Neural progenitor cell (in vitro differentiated cells): ENCODE measurements around the gene MID1. TPM values are rescaled to one million over a fixed set of nuclear protein-coding genes. Genes with fewer than 3 reads are reported as not detected.

Experiments used
- DNase-seq: peaks from one replicate; pipeline ENCODE4 v3.0.0-alpha.2; 2016; ENCODE audit warnings: low spot score
- H2AFZ ChIP-seq: fragments of 200-600 bp; sonication (generic); replicated peaks from 2 replicates; pipeline ENCODE4 v1.6.1; 2016; ENCODE audit warnings: antibody characterized with exemption
- H3F3A ChIP-seq: fragments of 200-600 bp; sonication (generic); 2 replicates; pipeline ENCODE4 v1.6.1; 2016; ENCODE audit warnings: antibody characterized with exemption, low read depth
- H3K27ac ChIP-seq: fragments of 200-600 bp; sonication (generic); 2 replicates; pipeline ENCODE4 v1.5.1; 2016; ENCODE audit warnings: mild to moderate bottlenecking
- H3K27me3 ChIP-seq: fragments of 200-600 bp; sonication (generic); 2 replicates; pipeline ENCODE4 v1.6.1; 2016; ENCODE audit warnings: mild to moderate bottlenecking, moderate library complexity
- H3K36me3 ChIP-seq: fragments of 200-600 bp; sonication (generic); 2 replicates; pipeline ENCODE4 v1.5.1; 2016
- H3K4me1 ChIP-seq: fragments of 200-600 bp; sonication (generic); 2 replicates; pipeline ENCODE4 v1.6.1; 2016; ENCODE audit warnings: mixed run types
- H3K4me2 ChIP-seq: fragments of 200-600 bp; sonication (generic); 2 replicates; pipeline ENCODE4 v1.6.1; 2016
- H3K4me3 ChIP-seq: fragments of 200-600 bp; sonication (generic); 2 replicates; pipeline ENCODE4 v1.5.1; 2016
- H3K79me2 ChIP-seq: fragments of 200-600 bp; sonication (generic); 2 replicates; pipeline ENCODE4 v1.6.1; 2016; ENCODE audit warnings: low read depth
- H3K9ac ChIP-seq: fragments of 200-600 bp; sonication (generic); 2 replicates; pipeline ENCODE4 v1.6.1; 2016
- H3K9me3 ChIP-seq: fragments of 200-600 bp; sonication (generic); 2 replicates; pipeline ENCODE4 v1.5.1; 2016; ENCODE audit warnings: low read depth
- H4K20me1 ChIP-seq: fragments of 200-600 bp; sonication (generic); 2 replicates; pipeline ENCODE4 v1.6.1; 2016; ENCODE audit warnings: low read depth
- H3K27ac Mint-ChIP-seq: 3 replicates; pipeline ENCODE4 v1.8.0; 2021; ENCODE audit warnings: mixed read lengths
- H3K27me3 Mint-ChIP-seq: 2 replicates; pipeline ENCODE4 v1.8.0; 2022; ENCODE audit warnings: low read depth, mild to moderate bottlenecking, inconsistent platforms, moderate library complexity, mixed read lengths; ENCODE audit not compliant: insufficient read depth
- H3K36me3 Mint-ChIP-seq: 3 replicates; pipeline ENCODE4 v1.8.0; 2021; ENCODE audit warnings: mixed read lengths
- H3K4me1 Mint-ChIP-seq: 3 replicates; pipeline ENCODE4 v1.8.0; 2021; ENCODE audit warnings: mixed read lengths
- H3K4me3 Mint-ChIP-seq: 3 replicates; pipeline ENCODE4 v1.8.0; 2021; ENCODE audit warnings: mild to moderate bottlenecking, moderate library complexity, mixed read lengths
- H3K9me3 Mint-ChIP-seq: 3 replicates; pipeline ENCODE4 v1.8.0; 2020; ENCODE audit warnings: mixed read lengths
- EZH2 ChIP-seq: fragments of 200-600 bp; sonication (generic); IDR thresholded peaks from 2 replicates; pipeline ENCODE4 v1.6.1; 2017; ENCODE audit warnings: antibody characterized with exemption, mild to moderate bottlenecking, moderate library complexity
- EZH2phosphoT487 ChIP-seq: fragments of 200-600 bp; sonication (generic); IDR thresholded peaks from 2 replicates; pipeline ENCODE4 v1.6.1; 2017; ENCODE audit warnings: antibody characterized with exemption
- total RNA-seq: library from RNA; depleted of rRNA; stranded (reverse); fragments of >200 nt; gene quantifications from 2 replicates; pipeline ENCODE4 v1.2.3, GENCODE V29; 2015; ENCODE audit warnings: low replicate concordance
- TF ChIP-seq, protein P1 (sequence below): fragments of 200-600 bp; sonication (generic); IDR thresholded peaks from 2 replicates; pipeline ENCODE4 v1.5.1; 2017; ENCODE audit warnings: antibody characterized with exemption, mild to moderate bottlenecking

Gene MID1
- total RNA-seq, 1 donor from 2014 or later, result 29.5 TPM

DNA sequence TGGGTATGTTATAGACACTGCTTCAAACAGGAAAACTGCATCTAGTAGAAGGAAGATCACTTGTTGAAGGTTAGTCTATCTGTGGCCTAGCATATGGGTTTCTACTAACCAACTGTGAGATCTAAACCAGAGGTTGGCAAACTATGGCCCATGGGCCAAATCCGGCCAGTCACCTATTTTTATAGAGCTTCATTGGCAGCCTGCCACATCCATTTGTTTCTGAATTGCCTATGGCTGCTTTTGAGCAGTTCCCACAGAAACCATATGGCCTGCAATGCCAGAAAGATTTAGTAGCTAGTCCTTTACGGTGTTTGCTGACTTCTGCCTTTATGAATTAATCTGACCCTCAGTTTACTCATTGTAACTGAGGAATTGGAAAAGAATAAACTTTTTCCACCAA, 71.1 kb downstream of the MID1 start:
- TF ChIP-seq, protein P1, sequence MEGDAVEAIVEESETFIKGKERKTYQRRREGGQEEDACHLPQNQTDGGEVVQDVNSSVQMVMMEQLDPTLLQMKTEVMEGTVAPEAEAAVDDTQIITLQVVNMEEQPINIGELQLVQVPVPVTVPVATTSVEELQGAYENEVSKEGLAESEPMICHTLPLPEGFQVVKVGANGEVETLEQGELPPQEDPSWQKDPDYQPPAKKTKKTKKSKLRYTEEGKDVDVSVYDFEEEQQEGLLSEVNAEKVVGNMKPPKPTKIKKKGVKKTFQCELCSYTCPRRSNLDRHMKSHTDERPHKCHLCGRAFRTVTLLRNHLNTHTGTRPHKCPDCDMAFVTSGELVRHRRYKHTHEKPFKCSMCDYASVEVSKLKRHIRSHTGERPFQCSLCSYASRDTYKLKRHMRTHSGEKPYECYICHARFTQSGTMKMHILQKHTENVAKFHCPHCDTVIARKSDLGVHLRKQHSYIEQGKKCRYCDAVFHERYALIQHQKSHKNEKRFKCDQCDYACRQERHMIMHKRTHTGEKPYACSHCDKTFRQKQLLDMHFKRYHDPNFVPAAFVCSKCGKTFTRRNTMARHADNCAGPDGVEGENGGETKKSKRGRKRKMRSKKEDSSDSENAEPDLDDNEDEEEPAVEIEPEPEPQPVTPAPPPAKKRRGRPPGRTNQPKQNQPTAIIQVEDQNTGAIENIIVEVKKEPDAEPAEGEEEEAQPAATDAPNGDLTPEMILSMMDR, result no peak
- TF ChIP-seq EZH2phosphoT487 (no peak), EZH2 (no peak)
- Mint-ChIP-seq H3K9me3 (no peaks in the 10 kb centered on the region), H3K4me3 (no peak overlapping the region), H3K27ac (no peak overlapping the region), H3K27me3 (no peaks in the 10 kb centered on the region), H3K4me1 (peaks cover 5% of the 10 kb centered on the region), H3K36me3 (peaks cover 18% of the 10 kb centered on the region)
- H3K4me1 ChIP-seq, result peaks cover 7% of the 10 kb centered on the region
- no peaks in the 10 kb centered on the region for H3K27me3 ChIP-seq
- no peak overlapping the region for H2AFZ ChIP-seq
- H3K9me3 ChIP-seq, result no peaks in the 10 kb centered on the region
- no peak for DNase-seq
- H3K27ac ChIP-seq, result no peak overlapping the region
- no peak overlapping the region for H3K4me2 ChIP-seq
- no peaks in the 10 kb centered on the region for H4K20me1 ChIP-seq
- H3K79me2 ChIP-seq, result peaks cover 4% of the 10 kb centered on the region
- no peaks in the 10 kb centered on the region for H3K36me3 ChIP-seq
- H3K9ac ChIP-seq, result no peak overlapping the region
- H3F3A ChIP-seq, result no peaks in the 10 kb centered on the region
- H3K4me3 ChIP-seq, result no peak overlapping the region

DNA sequence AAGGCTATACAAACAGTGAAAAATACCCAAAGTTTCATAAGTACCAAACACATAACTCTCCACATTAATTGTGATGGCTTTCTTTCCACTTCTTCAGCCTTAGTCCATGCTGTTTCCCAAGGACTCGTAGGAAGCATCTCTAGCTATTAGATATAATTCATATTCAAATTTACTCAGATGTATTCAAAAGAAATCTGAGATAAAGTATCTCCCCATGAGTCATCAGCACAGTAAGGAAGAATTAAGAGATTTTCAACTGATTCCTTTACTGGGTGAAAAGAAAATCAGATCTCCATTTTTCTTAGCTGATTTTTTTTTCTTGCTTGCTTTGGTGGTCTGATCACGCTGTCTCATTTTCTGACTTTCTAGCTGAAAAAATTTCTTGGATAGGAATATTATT, 71.7 kb downstream of the MID1 start:
- H3K4me1 ChIP-seq, result peaks cover 7% of the 10 kb centered on the region
- no peak overlapping the region for H2AFZ ChIP-seq
- no peak overlapping the region for H3K4me3 Mint-ChIP-seq
- no peaks in the 10 kb centered on the region for H3K9me3 Mint-ChIP-seq
- H3F3A ChIP-seq, result no peaks in the 10 kb centered on the region
- H3K4me1 Mint-ChIP-seq, result peaks cover 5% of the 10 kb centered on the region
- H3K27ac ChIP-seq, result no peak overlapping the region
- H3K79me2 ChIP-seq, result peaks cover 4% of the 10 kb centered on the region
- no peak overlapping the region for H3K4me3 ChIP-seq
- H4K20me1 ChIP-seq, result no peaks in the 10 kb centered on the region
- TF ChIP-seq, protein P1, result no peak
- no peak for TF ChIP-seq EZH2
- TF ChIP-seq EZH2phosphoT487, result no peak
- no peaks in the 10 kb centered on the region for H3K36me3 ChIP-seq
- no peak overlapping the region for H3K9ac ChIP-seq
- no peak overlapping the region for H3K4me2 ChIP-seq
- no peaks in the 10 kb centered on the region for H3K27me3 Mint-ChIP-seq
- no peak for DNase-seq
- no peak overlapping the region for H3K27ac Mint-ChIP-seq
- H3K36me3 Mint-ChIP-seq, result peaks cover 15% of the 10 kb centered on the region
- no peaks in the 10 kb centered on the region for H3K27me3 ChIP-seq
- H3K9me3 ChIP-seq, result no peaks in the 10 kb centered on the region

DNA sequence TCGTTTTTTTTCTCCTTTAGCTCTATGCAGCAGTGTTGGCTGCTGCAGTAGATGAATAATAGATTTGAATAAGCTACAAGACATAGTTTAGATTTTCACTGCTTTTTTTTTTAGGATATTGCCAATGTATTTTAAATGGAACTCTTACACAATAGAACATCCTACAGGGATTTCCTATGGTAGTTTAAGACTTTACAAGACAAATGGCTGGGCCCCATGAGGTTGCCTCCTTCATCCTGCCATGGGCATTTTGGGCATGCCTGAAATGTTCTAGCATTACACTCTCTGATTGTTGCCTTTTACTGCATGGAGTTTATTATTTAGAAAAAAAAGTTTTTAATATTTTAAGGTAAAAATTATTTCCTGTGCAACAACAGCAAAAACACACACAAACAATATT, 74.5 kb downstream of the MID1 start:
- H3K27me3 ChIP-seq, result no peaks in the 10 kb centered on the region
- Mint-ChIP-seq H3K4me1 (peaks cover 5% of the 10 kb centered on the region), H3K4me3 (no peak overlapping the region), H3K27me3 (no peaks in the 10 kb centered on the region), H3K36me3 (peaks cover 9% of the 10 kb centered on the region), H3K27ac (no peak overlapping the region), H3K9me3 (no peaks in the 10 kb centered on the region)
- no peak overlapping the region for H2AFZ ChIP-seq
- H3K4me1 ChIP-seq, result peaks cover 7% of the 10 kb centered on the region
- no peaks in the 10 kb centered on the region for H4K20me1 ChIP-seq
- no peak for TF ChIP-seq EZH2phosphoT487
- no peaks in the 10 kb centered on the region for H3K9me3 ChIP-seq
- no peak overlapping the region for H3K27ac ChIP-seq
- H3K4me3 ChIP-seq, result no peak overlapping the region
- H3K36me3 ChIP-seq, result no peaks in the 10 kb centered on the region
- no peaks in the 10 kb centered on the region for H3F3A ChIP-seq
- no peak overlapping the region for H3K9ac ChIP-seq
- H3K4me2 ChIP-seq, result no peak overlapping the region
- H3K79me2 ChIP-seq, result no peaks in the 10 kb centered on the region
- DNase-seq, result no peak

DNA sequence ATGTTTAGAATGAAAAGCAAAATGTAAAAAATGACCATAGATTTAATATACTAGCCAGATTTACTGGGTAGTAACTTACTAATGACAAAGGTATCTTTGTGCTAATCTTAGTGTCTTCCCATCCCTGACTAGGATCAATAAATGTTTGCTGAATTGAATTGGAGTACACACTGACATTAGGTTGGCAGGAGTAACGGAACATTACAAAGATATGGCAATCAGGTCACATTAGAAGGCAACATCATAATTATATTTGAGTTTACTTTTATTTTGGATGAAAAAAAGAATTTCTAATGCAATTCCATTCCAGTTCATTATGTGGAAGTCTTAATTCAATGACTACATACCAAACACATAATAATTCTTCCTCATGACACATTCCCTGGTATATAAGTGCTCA, 77.8 kb downstream of the MID1 start:
- Histone ChIP-seq H2AFZ (no peak overlapping the region), H3K9me3 (no peaks in the 10 kb centered on the region), H3K4me2 (no peak overlapping the region), H3K27me3 (no peaks in the 10 kb centered on the region), H3K9ac (no peak overlapping the region), H3K27ac (no peak overlapping the region), H3K4me3 (no peak overlapping the region), H3F3A (no peaks in the 10 kb centered on the region), H4K20me1 (no peaks in the 10 kb centered on the region), H3K36me3 (no peaks in the 10 kb centered on the region), H3K4me1 (peaks cover 7% of the 10 kb centered on the region), H3K79me2 (peaks cover 5% of the 10 kb centered on the region)
- DNase-seq, result no peak
- no peak for TF ChIP-seq EZH2phosphoT487
- TF ChIP-seq, protein P1, result no peak
- TF ChIP-seq EZH2, result no peak
- Mint-ChIP-seq H3K27ac (no peak overlapping the region), H3K27me3 (no peaks in the 10 kb centered on the region), H3K4me3 (no peak overlapping the region), H3K9me3 (peaks cover 2% of the 10 kb centered on the region), H3K4me1 (peaks cover 5% of the 10 kb centered on the region), H3K36me3 (peaks cover 9% of the 10 kb centered on the region)
